Right forelimb (tissue), 1 donor: Measurements from ENCODE around the gene PM20D1.
"Not testable (repeated sequence)": the region's sequence is repeated elsewhere in the genome, so short reads cannot be mapped to it uniquely, and the experiment has no call there.

Experiments used
- DNase-seq: peaks from one replicate; pipeline ENCODE4 v3.0.0-alpha.2; 2018

Gene PM20D1

DNA sequence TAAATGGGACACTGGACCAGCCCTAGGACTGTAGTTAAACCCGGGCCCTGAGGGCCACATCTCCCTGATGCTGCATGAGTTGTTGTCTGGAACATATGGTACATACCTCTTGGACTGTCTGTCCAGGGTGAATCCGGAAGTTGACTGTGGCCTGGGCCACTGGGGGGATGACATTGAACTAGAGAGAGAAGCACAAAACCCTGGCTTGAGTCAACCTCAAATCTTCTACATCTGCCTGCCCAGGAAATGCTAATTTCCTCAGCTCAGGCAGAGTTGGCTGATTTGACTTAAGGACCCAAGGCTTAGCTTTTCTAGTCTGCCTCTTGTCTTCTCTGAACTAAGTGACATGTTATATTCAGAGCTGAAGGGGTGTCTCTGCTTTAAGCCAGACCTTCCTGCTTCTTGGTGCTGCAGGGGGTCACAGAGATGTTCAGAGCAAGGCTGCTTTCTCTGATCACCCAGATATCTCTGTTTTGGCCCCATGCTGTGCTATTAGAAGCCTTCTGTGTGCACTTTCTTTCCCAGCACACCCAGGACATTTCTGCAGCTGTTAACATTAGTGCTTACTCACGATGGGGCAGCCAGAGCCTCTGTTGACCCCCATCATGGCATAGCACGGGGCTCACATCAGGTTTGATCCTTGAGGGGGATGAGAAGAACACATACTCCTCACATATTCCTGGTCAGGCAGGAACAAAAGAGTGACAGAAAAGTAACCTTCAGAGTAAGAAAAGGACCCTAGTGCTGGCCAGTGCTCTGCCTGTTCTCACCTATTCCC, 9.6 kb downstream of the PM20D1 start:
- DNase-seq: no peak

DNA sequence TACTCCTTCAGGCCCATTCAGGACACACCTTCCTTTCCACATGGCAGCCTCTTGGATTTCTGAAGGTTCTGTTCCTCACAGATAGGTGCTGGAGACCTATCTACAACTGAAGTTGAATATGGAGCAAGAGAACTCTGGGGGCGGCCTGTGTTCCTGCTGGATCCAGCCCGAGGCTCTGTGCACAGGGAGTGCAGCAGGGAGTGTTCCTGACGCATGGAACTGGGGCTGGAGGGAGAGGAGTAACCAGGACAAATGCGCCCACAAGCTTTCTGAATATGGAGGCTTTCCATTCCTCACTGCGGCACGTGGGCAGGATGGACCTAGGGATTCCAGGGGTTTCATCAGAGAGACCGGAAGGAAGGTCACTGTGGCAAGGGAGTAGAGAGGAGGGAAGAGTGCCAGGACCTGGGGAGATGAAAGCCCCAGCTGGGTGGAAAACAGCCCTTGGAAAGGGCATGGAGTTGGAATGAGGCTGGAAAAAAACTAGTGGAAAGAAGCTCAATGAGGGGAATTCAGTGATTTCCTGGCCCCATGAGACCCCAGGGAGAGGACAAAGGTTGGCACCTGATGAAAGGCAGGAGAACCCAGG, 12.5 kb downstream of the PM20D1 start:
- no peak for DNase-seq

GRCh38 chr1:205834751-205835150, 15.2 kb downstream of the PM20D1 start:
- DNase-seq: no peak

- DNase-seq: no peak
Measured at GRCh38 chr1:205832326-205832751, 17.6 kb downstream of the PM20D1 start.

DNA sequence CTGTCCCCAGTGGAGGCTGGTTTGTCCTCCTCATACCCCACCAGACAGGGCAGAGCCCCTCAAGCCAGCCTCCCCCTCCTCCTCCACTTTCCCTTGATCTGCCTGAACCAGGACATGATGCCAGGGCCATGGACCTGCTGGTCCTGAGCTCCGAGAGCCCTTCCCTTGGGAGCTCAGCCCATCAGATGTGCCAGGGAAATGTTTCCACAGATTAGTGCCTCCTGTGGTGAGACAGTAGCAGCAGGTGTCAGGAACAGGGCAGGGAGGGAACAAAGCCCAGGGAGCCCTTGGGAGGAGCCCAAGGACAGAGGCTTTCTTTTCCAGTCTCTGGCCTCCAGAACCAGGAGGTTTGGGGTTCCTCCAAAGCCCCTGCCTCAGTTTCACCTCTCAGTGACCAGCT, 22.3 kb downstream of the PM20D1 start:
- DNase-seq: no peak

DNA sequence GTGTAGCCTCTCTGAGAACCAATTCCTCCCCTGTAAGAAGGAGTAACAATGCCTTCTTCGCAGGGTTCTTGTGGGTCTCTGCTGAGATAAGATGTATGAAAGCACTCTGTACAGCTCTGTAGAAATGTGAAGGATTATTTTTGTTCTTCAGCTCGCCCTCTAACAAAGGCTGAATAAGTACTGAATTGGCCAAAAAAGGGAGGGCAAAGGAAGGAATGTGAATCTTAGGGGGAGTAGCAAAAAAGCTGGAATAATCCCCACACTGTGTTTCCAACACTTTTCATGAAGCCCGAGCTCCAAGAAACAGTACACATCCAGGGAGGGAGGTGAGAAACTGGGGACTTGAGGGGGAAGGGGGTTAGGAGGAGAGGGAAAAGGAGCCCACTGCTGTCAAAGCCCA, 22.9 kb downstream of the PM20D1 start:
- no peak for DNase-seq

DNA sequence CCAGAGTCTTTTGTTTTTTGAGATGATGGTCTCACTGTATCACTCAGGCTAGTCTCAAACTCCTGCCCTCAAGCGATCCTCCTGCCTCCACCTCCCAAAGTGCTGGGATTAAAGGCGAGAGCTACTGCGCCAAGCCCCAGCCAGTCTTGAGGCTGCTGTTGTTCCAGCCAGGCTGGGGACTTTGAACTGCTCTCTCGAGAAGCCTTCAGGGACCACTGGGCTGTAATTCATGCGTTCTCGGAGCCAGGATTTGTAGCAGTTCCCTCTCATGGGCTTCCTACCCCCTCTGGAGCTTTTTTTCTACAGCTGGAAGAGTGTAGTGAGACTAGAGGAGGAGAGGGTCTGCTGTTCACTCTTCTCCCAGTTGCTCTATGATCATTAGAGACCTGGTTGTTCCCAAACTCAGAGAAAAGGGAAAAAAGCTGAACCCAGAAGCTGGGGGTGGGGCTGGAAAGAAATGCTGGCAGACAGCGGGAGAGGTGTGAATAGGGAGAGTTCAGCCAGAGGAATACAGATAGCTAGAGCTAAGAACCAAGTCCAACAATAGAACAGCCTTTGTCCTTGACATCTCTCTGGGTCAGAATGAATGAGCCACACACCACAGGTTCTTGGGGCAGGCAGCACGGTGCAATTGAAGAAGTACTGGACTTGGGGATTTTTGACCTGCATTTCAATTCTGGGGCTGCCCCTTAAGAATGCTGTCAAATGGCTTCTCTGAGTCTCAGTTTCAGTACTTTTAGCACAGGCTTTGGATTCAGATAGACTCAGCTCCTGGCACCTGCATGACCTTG, 23.7 kb downstream of the PM20D1 start:
- DNase-seq: no peak

DNA sequence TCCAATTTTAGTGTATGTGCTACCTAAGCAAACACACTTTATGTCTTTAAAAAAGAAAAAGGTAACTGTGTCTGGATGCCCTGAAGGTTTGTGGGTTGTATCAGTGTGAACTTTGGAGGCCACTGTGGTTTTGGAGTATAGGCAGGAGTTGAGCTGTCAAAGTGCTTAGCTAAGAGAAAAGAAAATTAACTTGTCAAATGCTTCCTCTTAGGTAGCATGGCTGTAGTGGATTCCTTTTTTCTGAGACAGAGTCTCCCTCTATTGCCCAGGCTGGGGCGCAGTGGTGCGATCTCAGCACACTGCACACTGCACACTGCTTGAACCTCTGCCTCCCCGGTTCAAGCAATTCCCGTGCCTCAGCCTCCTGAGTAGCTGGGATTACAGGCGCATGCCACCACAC, 25.8 kb downstream of the PM20D1 start:
- DNase-seq: no peak

GRCh38 chr1:205823260-205823659, 26.7 kb downstream of the PM20D1 start:
- not testable (repeated sequence) for DNase-seq

- no peak for DNase-seq
Measured at GRCh38 chr1:205822397-205822796, 27.5 kb downstream of the PM20D1 start.

GRCh38 chr1:205817988-205818387, 31.9 kb downstream of the PM20D1 start:
- no peak for DNase-seq

- DNase-seq: no peak
Measured at GRCh38 chr1:205817364-205817763, 32.6 kb downstream of the PM20D1 start.

GRCh38 chr1:205813755-205814058, 36.2 kb downstream of the PM20D1 start:
- no peak for DNase-seq

DNA sequence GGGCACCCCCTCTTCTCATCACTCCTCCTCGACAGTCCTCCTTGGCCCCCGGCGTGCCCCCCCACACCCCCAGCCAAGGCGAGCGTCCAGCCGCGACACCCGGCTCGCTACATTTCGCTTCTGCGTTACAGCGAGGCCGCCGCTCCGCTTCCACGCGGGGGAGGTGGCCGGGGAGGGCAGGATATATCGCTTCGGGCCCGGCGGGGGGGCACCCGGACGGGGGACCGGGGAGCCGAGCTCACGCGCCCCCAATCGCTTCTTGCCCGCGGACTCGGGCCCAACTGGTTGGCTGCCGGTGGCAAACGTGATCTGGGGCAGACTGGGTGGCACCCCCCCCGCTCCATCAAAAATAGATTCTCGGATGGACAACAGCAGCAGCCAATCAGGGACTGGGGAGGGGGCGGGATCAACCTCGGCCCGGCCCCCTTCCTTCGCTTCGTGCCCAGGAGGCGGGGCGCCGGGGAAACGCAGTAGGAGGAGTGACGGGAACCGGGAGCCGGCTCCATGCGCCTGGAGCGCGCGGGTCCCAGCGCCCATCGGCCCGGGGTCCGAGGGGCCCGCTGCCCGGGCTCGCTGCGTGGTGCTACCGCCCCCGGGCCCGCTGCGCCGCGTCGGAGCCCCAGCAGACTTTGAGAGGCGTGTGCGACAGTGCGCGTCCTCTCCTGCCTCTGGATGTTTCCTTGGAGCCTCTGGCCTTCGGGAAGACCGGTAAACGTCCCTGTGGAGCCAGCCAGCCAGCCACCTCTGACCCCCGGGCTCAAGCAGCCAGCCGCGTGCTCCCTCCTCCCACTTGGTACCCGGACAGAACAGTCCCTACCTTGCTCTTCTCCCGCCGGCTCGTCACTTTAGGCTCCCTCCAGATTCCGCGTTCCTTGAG, 36.8 kb downstream of the PM20D1 start, which contains the start of gene SLC41A1:
Gene SLC41A1, minus strand, starts transcription at position 321 of the 877 bp plus-strand sequence. CDS start 2,757 bp downstream, outside the sequence.
- DNase-seq: peak; percentile 97

- DNase-seq: peak; percentile 73
Measured at GRCh38 chr1:205812271-205812877, 37.6 kb downstream of the PM20D1 start.

DNA sequence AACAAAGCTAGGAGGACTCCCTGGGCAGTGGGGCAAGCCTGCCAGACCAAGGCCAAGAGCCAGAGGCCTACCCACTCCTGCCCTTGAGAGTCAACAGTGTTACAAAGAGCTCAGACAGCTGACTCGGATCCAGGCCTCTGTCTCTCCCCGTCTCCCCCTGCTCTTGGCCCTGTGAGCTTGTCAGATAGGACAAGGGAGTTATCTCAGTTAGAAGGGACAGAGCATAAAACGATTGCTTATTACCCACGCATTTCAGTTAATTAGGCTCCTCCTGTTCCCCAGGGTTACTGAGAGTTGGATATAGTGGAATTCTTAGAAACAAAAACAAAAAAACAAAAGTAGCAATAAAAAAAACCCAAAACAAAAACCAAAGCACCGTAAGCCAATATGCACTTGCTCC, 38.3 kb downstream of the PM20D1 start:
- DNase-seq: no peak

GRCh38 chr1:205810448-205811157, 39.3 kb downstream of the PM20D1 start:
- DNase-seq: no peak

DNA sequence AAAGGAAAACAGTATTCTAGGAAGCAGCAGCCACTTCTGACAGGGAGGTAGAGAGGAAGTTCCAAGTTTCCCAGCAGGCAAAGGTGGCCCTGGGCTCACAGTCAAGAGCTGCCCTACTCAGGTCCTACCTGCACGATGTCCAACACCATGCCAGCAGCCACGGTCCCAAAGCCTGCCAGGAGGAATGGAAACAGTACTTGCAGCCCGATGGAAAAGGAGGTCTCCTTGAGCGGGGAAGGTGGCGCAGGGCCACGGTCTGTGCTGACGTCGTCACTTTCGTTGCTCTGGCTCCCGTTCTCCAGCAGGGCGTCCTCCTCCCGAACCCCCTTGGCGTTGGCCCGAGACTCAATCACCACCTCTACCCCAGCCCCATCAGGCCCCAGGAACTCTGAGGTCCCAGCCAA, 40.0 kb downstream of the PM20D1 start:
- DNase-seq: no peak

- DNase-seq: no peak
Measured at GRCh38 chr1:205809469-205809868, 40.5 kb downstream of the PM20D1 start.

DNA sequence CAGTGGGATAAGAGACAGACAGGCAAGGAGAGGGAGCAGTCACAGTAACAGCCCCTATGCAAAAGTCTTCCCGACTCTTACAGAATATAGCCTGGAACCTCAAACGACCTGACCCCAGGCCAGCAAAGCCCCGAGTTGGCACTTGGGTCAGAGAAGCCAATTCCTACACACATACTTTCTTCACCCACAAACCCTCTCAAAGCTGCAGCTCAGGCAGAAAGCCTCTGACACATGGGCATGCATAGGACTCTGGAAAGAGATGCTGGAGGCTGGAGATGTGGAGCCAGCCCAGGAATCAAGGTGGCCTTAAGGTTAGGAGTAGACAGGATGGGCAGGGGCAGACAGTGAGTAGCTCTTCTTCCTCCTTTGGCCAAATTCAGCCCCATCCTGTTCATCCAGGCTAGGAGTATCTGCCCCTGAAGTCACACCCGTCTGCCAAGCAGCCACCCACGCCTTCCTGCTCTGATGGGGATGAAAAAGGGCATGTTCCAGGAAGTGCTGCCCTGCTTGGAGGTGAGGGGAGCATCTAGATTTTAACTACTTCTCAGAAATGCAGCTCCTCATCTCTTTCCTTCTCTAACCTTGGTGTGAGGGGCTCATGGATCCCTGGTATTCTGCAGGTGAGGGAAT, 44.7 kb downstream of the PM20D1 start:
- DNase-seq: no peak

DNA sequence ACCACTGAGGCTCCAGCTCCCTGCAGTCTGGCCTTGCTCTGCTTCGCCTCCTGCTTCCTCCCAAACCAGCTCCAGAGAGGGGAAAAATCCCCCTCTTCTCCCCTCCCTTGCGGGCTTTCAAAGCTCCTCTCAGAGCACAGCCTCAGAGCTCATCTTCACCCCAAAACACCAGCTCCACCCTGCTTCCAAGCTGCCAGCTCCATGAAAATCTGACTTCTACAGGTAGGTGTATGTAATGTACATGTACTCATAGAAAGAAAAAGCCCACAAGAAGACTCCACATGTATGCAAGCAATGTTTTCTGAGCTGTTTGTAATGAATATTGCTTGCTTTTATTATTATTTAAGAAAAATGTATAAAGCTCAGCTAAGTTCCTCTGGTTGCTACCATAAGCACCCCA, 45.3 kb downstream of the PM20D1 start:
- no peak for DNase-seq
